HCT116 (cell line): Measurements from ENCODE around the gene FSTL4.

Source experiments
- CTCF ChIP-seq, 3 experiments: fragments of 200-600 bp in 1 of 3; sonication (generic) in 1 of 3; IDR thresholded peaks in 2 of 3; conservative IDR thresholded peaks in 1 of 3; 2 replicates each; pipeline ENCODE4 v1.5.1; 2012 to 2017; ENCODE audit warnings: low read depth in 2 of 3, low read length in 2 of 3, antibody characterized with exemption in 1 of 3, borderline replicate concordance in 1 of 3, control low read depth in 1 of 3, mild to moderate bottlenecking in 1 of 3, mixed read lengths in 1 of 3, mixed run types in 1 of 3, moderate library complexity in 1 of 3; ENCODE audit not compliant: insufficient read depth in 1 of 3
- POLR2A ChIP-seq: IDR thresholded peaks from 2 replicates; pipeline ENCODE4 v1.7.0; 2011; ENCODE audit warnings: borderline replicate concordance; ENCODE audit not compliant: insufficient read depth, insufficient read length; ENCODE audit errors: extremely low read depth
- POLR2AphosphoS5 ChIP-seq: IDR thresholded peaks from 2 replicates; pipeline ENCODE4 v1.6.1; 2011; ENCODE audit warnings: mild to moderate bottlenecking, low read depth, low read length, moderate library complexity
- SP1 ChIP-seq: IDR thresholded peaks from 2 replicates; pipeline ENCODE4 v1.6.1; 2012; ENCODE audit warnings: low read depth
- ZNF274 ChIP-seq: fragments of 200-500 bp; sonication (Bioruptor generic); IDR thresholded peaks from 2 replicates; pipeline ENCODE4 v1.6.1; 2014; ENCODE audit warnings: mild to moderate bottlenecking, low read depth, low read length, inconsistent platforms
- TF ChIP-seq, protein P1 (sequence below): IDR thresholded peaks from 2 replicates; pipeline ENCODE4 v1.6.1; 2012

DNA sequence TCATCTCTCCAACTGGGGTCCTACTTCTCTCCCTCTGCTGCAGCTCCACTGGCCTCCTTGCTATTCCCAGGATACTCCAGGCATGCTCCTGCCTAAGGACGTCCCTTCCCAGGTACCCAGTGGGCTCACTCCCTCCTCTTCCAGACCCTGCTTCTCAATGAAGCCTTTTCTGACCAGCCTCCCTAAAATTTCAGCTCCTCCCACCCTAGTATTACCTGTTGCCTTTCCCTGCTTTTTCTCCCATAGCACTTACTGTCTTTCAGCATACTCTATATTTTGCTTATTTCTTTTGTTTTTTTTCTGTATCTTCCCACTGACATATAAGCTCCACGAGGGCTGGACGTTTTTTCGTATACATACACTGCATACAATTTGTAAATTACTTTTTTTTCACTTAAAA is 26.1 kb upstream of the FSTL4 start:
- no peak for TF ChIP-seq POLR2A
- TF ChIP-seq POLR2AphosphoS5, result no peak
- TF ChIP-seq CTCF (IDR thresholded peaks at IDR 0.05 in 2 of 3, conservative IDR thresholded peaks at IDR 0.05 in 1 of 3; ENCODE audit: borderline replicate concordance in 1 of 3, insufficient read depth in 1 of 3, low read depth in 2 of 3, low read length in 2 of 3), result no peak
- TF ChIP-seq ZNF274, result no peak
- TF ChIP-seq, protein P1, sequence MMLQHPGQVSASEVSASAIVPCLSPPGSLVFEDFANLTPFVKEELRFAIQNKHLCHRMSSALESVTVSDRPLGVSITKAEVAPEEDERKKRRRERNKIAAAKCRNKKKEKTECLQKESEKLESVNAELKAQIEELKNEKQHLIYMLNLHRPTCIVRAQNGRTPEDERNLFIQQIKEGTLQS, result no peak
- TF ChIP-seq SP1, result no peak
